ENCODE measurements around the gene CELF2.

Gene CELF2

GRCh38 chr10:11083051-11083450 is 65.4 kb downstream of the CELF2 start:
- in situ Hi-C loops (cut with HindIII; ENCODE audit: low sequenced_read_pairs) = no loop called here
- TF ChIP-seq, protein P1, sequence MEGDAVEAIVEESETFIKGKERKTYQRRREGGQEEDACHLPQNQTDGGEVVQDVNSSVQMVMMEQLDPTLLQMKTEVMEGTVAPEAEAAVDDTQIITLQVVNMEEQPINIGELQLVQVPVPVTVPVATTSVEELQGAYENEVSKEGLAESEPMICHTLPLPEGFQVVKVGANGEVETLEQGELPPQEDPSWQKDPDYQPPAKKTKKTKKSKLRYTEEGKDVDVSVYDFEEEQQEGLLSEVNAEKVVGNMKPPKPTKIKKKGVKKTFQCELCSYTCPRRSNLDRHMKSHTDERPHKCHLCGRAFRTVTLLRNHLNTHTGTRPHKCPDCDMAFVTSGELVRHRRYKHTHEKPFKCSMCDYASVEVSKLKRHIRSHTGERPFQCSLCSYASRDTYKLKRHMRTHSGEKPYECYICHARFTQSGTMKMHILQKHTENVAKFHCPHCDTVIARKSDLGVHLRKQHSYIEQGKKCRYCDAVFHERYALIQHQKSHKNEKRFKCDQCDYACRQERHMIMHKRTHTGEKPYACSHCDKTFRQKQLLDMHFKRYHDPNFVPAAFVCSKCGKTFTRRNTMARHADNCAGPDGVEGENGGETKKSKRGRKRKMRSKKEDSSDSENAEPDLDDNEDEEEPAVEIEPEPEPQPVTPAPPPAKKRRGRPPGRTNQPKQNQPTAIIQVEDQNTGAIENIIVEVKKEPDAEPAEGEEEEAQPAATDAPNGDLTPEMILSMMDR (IDR thresholded peaks at IDR 0.05; ENCODE audit: low read depth, low read length, missing control alignments) = no peak
- no peak overlapping the region for H3K4me3 ChIP-seq (ENCODE audit: low read depth, low read length)
- DNase-seq (ENCODE audit: low read depth) = no peak

GRCh38 chr10:11085545-11085944 is 67.9 kb downstream of the CELF2 start:
- H3K4me3 ChIP-seq (ENCODE audit: low read depth, low read length) = no peak overlapping the region
- no peak for DNase-seq (ENCODE audit: low read depth)
- TF ChIP-seq, protein P1 (IDR thresholded peaks at IDR 0.05; ENCODE audit: low read depth, low read length, missing control alignments) = no peak
- in situ Hi-C loops (cut with HindIII; ENCODE audit: low sequenced_read_pairs) = no loop called here

- in situ Hi-C loops (cut with HindIII; ENCODE audit: low sequenced_read_pairs) = no loop called here
- DNase-seq (ENCODE audit: low read depth) = no peak
- TF ChIP-seq, protein P1 (IDR thresholded peaks at IDR 0.05; ENCODE audit: low read depth, low read length, missing control alignments) = no peak
- H3K4me3 ChIP-seq (ENCODE audit: low read depth, low read length) = no peak overlapping the region
Measured at GRCh38 chr10:11086177-11086840, 68.6 kb downstream of the CELF2 start.

GRCh38 chr10:11087372-11087771 is 69.7 kb downstream of the CELF2 start:
- TF ChIP-seq, protein P1 (IDR thresholded peaks at IDR 0.05; ENCODE audit: low read depth, low read length, missing control alignments) = no peak
- in situ Hi-C loops (cut with HindIII; ENCODE audit: low sequenced_read_pairs) = no loop called here
- no peak for DNase-seq (ENCODE audit: low read depth)
- no peak overlapping the region for H3K4me3 ChIP-seq (ENCODE audit: low read depth, low read length)

GRCh38 chr10:11088709-11089108 is 71.0 kb downstream of the CELF2 start:
- TF ChIP-seq, protein P1 (IDR thresholded peaks at IDR 0.05; ENCODE audit: low read depth, low read length, missing control alignments) = no peak
- H3K4me3 ChIP-seq (ENCODE audit: low read depth, low read length) = no peak overlapping the region
- no peak for DNase-seq (ENCODE audit: low read depth)
- in situ Hi-C loops (cut with HindIII; ENCODE audit: low sequenced_read_pairs) = no loop called here

GRCh38 chr10:11089272-11089671 is 71.6 kb downstream of the CELF2 start:
- DNase-seq (ENCODE audit: low read depth) = no peak
- in situ Hi-C loops (cut with HindIII; ENCODE audit: low sequenced_read_pairs) = no loop called here
- TF ChIP-seq, protein P1 (IDR thresholded peaks at IDR 0.05; ENCODE audit: low read depth, low read length, missing control alignments) = no peak
- H3K4me3 ChIP-seq (ENCODE audit: low read depth, low read length) = no peak overlapping the region
